HG03280 (cell line): Measurements from ENCODE around the gene DCUN1D4.

Experiments
- ATAC-seq: cut with Tn5 transposase; IDR thresholded peaks from one replicate; pipeline ENCODE4 v1.9.1; 2021; ENCODE audit warnings: mild to moderate bottlenecking, moderate library complexity; ENCODE audit not compliant: unreplicated experiment

Gene DCUN1D4

DNA sequence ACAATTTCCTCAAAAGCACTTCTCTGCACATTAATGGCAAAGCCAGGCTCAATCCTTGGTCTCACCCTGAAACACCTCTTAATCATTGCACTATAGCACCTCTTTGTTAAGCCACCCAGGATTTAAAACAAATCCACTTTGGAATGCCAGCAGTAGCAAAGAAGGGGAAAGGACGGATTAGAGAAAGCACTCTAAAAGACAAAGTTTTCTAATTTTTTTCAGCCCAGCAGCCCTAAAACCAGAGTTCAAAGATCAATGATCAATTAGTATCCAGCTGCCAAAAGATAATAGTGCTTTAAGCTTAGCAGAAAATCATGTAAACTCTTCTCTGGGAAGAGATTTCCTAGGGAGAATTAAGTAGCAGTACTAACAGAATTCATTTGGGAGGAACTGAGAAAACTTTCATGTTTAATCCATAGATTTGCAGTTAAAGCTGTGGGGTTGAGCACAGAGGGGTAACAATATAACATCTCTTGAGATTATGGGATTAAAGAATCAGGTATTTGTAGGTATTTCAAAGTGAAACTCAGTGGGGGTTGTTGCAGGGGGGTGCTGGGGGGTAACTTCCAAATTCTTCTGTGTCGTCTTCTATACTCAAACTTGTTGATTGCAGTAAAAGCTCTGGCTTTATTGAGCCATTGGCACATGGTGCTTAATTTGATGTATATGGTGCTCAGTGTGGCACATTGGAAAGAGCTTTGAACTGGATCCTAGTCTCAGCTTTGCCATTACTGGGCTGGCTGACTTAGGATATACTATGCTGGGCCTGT is 115.4 kb downstream of the DCUN1D4 start:
- ATAC-seq = no peak

DNA sequence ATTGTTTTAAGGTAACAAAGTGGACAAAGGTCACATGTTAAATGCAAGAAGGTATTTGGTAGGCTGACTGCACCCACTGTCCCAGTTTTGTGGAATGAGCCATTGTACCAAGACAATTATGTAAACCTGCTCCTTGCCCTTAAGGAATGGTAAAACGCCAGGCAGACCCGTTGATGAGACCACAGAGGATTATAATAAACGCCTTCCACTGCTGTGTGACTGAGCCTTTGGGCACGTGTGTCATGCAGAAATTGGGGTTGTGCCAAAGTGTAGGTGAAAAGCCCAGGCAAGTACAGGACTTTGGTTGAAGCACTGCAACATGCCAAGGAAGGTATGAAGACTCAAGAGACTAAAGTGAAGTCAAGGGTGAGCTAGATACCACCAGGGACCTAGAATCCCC is 117.5 kb downstream of the DCUN1D4 start:
- no peak for ATAC-seq

- ATAC-seq = no peak
These were observed 121.0 kb downstream of the DCUN1D4 start for GRCh38 chr4:51963841-51964517.

DNA sequence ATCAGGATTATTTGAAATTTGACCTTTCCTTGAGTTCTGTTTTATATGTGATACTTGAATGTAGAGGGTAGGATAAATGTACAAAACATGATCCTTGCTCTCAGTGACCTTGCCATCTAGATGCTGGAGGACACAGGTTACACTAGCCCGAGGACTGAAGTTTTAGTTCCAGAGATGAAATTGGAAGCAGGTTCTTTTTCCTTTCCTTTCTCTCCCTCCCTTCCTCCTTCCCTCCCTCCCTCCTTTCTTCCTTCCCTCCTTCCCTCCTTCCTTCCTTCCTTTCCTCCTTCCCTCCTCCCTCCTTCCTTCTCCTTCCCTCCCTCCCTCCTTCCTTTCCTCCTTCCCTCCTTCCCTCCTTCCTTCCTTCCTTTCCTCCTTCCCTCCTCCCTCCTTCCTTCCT is 122.9 kb downstream of the DCUN1D4 start:
- no peak for ATAC-seq
